HG03108 (cell line): ENCODE measurements around the gene TMEM63B.
"Not testable (repeated sequence)": the region's sequence is repeated elsewhere in the genome, so short reads cannot be mapped to it uniquely, and the experiment has no call there.

Experiments
- ATAC-seq: cut with Tn5 transposase; IDR thresholded peaks from one replicate; pipeline ENCODE4 v1.9.1; 2021; ENCODE audit warnings: moderate library complexity; ENCODE audit not compliant: unreplicated experiment

TMEM63B gene

GRCh38 chr6:44093750-44094402 is 33.5 kb upstream of the TMEM63B start:
- ATAC-seq, result no peak

GRCh38 chr6:44094403-44095242 is 32.7 kb upstream of the TMEM63B start:
- no peak for ATAC-seq

GRCh38 chr6:44095243-44095623 is 32.1 kb upstream of the TMEM63B start:
- ATAC-seq, result not testable (repeated sequence)

GRCh38 chr6:44096612-44097011 is 30.7 kb upstream of the TMEM63B start:
- peak; percentile 48 for ATAC-seq

- no peak for ATAC-seq
These were observed 29.5 kb upstream of the TMEM63B start for GRCh38 chr6:44097782-44098317.

- no peak for ATAC-seq
These were observed 28.2 kb upstream of the TMEM63B start for GRCh38 chr6:44099192-44099591.

- ATAC-seq, result no peak
These were observed 27.2 kb upstream of the TMEM63B start for GRCh38 chr6:44100088-44100550.

GRCh38 chr6:44101832-44102231 is 25.5 kb upstream of the TMEM63B start:
- no peak for ATAC-seq

GRCh38 chr6:44102527-44102926 is 24.8 kb upstream of the TMEM63B start:
- ATAC-seq, result no peak

- ATAC-seq, result no peak
These were observed 22.8 kb upstream of the TMEM63B start for GRCh38 chr6:44104481-44105021.

GRCh38 chr6:44105146-44105545 is 22.2 kb upstream of the TMEM63B start:
- no peak for ATAC-seq

- ATAC-seq, result no peak
These were observed 21.2 kb upstream of the TMEM63B start for GRCh38 chr6:44105993-44106740.

GRCh38 chr6:44107017-44107416 is 20.3 kb upstream of the TMEM63B start:
- ATAC-seq, result no peak

- ATAC-seq, result no peak
These were observed 18.9 kb upstream of the TMEM63B start for GRCh38 chr6:44108471-44108870.

- ATAC-seq, result no peak
These were observed 18.1 kb upstream of the TMEM63B start for GRCh38 chr6:44109212-44109611.

- no peak for ATAC-seq
These were observed 17.2 kb upstream of the TMEM63B start for GRCh38 chr6:44110005-44110676.

- no peak for ATAC-seq
These were observed 16.4 kb upstream of the TMEM63B start for GRCh38 chr6:44110966-44111365.

- no peak for ATAC-seq
These were observed 15.6 kb upstream of the TMEM63B start for GRCh38 chr6:44111434-44112417.

- no peak for ATAC-seq
These were observed 13.9 kb upstream of the TMEM63B start for GRCh38 chr6:44113414-44113813.
